HG02870 (cell line): ENCODE measurements around the gene EDIL3.

Experiments
- ATAC-seq: cut with Tn5 transposase; IDR thresholded peaks from one replicate; pipeline ENCODE4 v1.9.1; 2021; ENCODE audit warnings: mild to moderate bottlenecking, moderate library complexity; ENCODE audit not compliant: unreplicated experiment

The EDIL3 gene

GRCh38 chr5:84384604-84385575 is at the start of gene EDIL3:
Gene EDIL3, minus strand, starts transcription at chr5:84384880. Its CDS starts 506 bp downstream, at chr5:84384374.
- no peak for ATAC-seq

- no peak for ATAC-seq
Measured at GRCh38 chr5:84433461-84433860, 48.8 kb upstream of the EDIL3 start.

- no peak for ATAC-seq
Measured at GRCh38 chr5:84430863-84431663, 46.4 kb upstream of the EDIL3 start.

GRCh38 chr5:84430079-84430478 is 45.4 kb upstream of the EDIL3 start:
- no peak for ATAC-seq

- ATAC-seq: no peak
Measured at GRCh38 chr5:84425365-84425881, 40.7 kb upstream of the EDIL3 start.

GRCh38 chr5:84419742-84420141 is 35.1 kb upstream of the EDIL3 start:
- no peak for ATAC-seq

GRCh38 chr5:84411832-84412605 is 27.3 kb upstream of the EDIL3 start:
- no peak for ATAC-seq

GRCh38 chr5:84406111-84406510 is 21.4 kb upstream of the EDIL3 start:
- ATAC-seq: no peak

GRCh38 chr5:84403773-84404172 is 19.1 kb upstream of the EDIL3 start:
- no peak for ATAC-seq

GRCh38 chr5:84397385-84397784 is 12.7 kb upstream of the EDIL3 start:
- ATAC-seq: no peak

GRCh38 chr5:84393969-84394368 is 9.3 kb upstream of the EDIL3 start:
- no peak for ATAC-seq

- no peak for ATAC-seq
Measured at GRCh38 chr5:84392836-84393235, 8.2 kb upstream of the EDIL3 start.

GRCh38 chr5:84385705-84386104 is 1.0 kb upstream of the EDIL3 start:
- ATAC-seq: no peak

- no peak for ATAC-seq
Measured at GRCh38 chr5:84383816-84384603, 670 bp downstream of the EDIL3 start.

GRCh38 chr5:84383296-84383815 is 1.3 kb downstream of the EDIL3 start:
- no peak for ATAC-seq

- ATAC-seq: no peak
Measured at GRCh38 chr5:84382363-84383295, 2.1 kb downstream of the EDIL3 start.

- ATAC-seq: no peak
Measured at GRCh38 chr5:84381502-84382362, 2.9 kb downstream of the EDIL3 start.

GRCh38 chr5:84379749-84380148 is 4.9 kb downstream of the EDIL3 start:
- ATAC-seq: no peak
